Frontal cortex (tissue), 4 donors: Measurements from ENCODE around the gene SEZ6L. TPM values are rescaled to one million over a fixed set of nuclear protein-coding genes. Genes with fewer than 3 reads are reported as not detected.

Experiments used
- DNase-seq, 2 donors: peaks; one replicate each; pipeline ENCODE4 v3.0.0; 2012; ENCODE audit warnings: low spot score in 2 of 2
- FAIRE-seq: peaks from 2 replicates; lab custom pipeline; 2012; peaks lifted over from hg19 to GRCh38; lab: Jason Lieb, UNC
- total RNA-seq: library from RNA; depleted of rRNA; stranded (reverse); fragments of >200 nt; gene quantifications from one replicate; pipeline ENCODE4 v1.2.3, GENCODE V29; 2014
- donor health status: control.
- donor health status: control.
- donor health status: control.

Gene SEZ6L
- total RNA-seq, 1 donor from 2014 or later = 51.8 TPM

DNA sequence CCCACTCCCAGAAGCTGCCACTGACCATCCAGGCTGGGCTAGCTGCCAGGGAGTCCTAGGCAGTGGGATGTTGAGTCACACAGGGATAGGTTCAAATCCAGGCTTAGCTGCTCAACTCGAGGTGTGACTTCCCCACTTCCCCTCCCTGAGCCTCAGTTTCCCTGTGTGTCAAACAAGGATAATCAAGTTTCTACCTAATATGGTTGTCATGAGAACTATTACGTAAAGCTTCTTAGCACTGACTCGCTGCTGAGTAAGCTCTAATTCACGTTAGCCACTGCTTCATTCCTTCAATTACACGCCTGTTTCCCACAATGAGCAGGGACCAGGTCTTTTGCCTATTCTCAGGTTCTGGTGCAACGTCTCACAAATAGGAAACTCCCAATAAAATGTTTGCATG, 67.7 kb downstream of the SEZ6L start:
- DNase-seq (no peak), FAIRE-seq (no peak)

DNA sequence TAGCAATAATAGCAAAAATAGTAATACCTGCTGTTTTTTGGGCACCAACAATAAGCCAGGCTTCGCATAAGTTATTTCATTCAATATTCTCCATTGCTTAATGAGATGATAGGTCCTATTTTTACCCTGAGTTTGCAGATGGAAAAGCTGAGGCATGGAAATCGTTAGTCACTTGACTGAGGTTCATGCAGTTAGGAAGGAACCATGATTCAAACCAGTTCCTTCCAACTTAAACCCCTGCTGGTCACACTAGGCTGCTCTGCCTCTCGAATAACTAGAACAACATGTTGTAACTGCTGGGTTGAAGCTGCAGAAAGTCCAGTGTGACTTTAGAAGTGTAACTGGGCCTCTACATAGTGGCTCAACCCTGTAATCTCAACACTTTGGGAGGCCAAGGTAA, 69.3 kb downstream of the SEZ6L start:
- no peak for FAIRE-seq
- DNase-seq = no peak

DNA sequence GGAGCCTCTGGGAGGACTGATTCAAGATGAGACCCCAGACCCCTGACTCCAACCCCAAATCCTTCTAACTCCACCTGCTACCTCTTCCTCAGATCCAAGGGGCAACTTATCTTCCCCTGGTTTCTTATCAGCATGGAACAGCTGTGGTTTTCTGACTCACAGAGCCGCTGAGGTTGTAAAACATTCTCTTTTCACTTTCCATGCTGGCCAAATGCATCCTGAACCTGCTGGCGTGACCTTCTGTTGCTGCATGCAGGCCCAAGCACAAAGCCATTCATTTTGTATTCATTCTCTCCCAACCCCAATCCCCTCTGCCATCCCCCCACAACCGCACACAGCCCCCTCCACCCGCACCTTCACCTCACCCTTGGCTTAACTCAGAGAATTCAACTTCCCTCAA, 70.3 kb downstream of the SEZ6L start:
- FAIRE-seq = no peak
- DNase-seq = no peak

- no peak for DNase-seq
Observed at GRCh38 chr22:26241361-26241760, 72.1 kb downstream of the SEZ6L start.

GRCh38 chr22:26245001-26245400, 75.7 kb downstream of the SEZ6L start:
- DNase-seq = no peak
- no peak for FAIRE-seq

More at GRCh38 chr22:26241361-26241760, 72.1 kb downstream of the SEZ6L start:
- no peak for FAIRE-seq

DNA sequence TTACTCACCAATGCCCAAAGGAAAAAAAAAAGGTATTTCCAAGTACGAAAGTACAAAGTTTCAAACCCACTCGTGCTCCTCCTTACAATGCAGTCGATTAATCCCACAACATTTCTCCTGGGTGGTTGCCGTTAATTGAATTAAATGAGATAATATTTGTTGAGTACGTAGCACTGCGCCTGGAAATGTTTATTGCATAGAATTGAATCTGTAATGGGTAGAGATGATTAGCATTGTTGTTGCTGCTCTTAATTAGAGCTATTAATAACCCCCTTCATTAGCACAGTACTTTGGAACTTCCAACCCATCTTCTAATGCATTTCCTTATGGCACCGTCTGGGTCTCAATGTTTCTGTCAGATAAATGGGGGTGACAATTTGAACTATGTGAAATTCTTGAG, 77.3 kb downstream of the SEZ6L start:
- no peak for DNase-seq
- FAIRE-seq = no peak

DNA sequence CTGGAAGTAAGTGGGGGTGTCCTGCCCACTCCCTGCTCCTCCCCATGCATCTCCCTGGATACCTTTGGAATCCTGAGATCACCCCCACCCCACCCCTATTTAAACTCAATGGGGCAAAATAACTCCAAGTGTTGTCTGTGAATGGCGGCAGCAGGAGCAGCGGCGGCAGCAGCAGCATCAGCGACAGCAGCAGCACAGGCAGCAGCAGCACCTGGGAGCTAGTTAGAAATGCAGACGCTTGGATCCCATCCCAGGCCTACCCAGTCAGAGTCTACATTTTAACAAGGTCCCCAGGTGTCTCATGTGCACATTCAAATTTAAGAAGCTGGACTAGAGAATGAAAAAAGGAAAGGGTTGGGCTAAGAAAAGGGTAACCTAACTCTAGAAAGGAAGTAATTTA, 82.6 kb downstream of the SEZ6L start:
- FAIRE-seq (no peak), DNase-seq (no peak)

DNA sequence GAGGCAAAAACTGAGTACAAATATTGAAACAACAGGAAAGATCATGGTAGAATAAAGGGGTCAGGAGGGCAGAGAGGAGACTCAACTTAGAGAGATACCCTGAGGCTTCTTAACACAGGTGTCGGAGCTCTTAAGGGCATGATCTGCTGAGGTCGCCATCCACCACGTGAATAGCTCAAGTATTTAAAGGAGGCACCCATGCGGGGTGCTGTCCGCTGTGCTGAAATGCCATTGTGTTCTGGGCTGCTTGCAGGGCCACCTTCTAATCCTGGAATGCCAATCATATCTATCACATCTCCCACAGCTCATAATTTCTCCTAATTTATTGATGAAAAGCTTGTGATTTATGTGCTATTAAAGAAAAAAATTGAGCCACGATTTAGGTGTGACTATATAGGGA, 90.2 kb downstream of the SEZ6L start:
- FAIRE-seq (no peak), DNase-seq (no peak)

GRCh38 chr22:26264162-26264561, 94.9 kb downstream of the SEZ6L start:
- FAIRE-seq (no peak), DNase-seq (no peak)

GRCh38 chr22:26265281-26265680, 96.0 kb downstream of the SEZ6L start:
- FAIRE-seq (no peak), DNase-seq (no peak)

DNA sequence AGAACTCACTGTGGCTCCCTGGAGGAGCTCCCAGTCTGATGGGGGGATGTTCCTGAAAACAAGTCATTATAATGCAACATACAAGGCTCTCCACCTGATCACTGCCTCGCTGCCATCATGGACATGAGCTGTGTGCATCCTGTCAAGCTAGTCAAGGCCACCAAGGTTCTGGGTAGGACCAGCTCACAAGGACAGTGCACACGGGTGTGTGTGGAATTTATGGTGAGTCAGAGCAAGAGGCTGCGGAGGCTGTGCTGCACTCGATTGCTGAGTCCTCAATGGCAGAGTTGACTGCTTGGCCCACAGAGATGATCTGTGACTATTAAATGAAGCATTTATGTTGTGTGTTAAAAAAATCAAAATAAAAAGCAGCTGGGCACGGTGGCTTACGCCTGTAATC, 96.6 kb downstream of the SEZ6L start:
- FAIRE-seq (no peak), DNase-seq (no peak)

- FAIRE-seq = no peak
- DNase-seq = no peak
Observed at GRCh38 chr22:26267856-26268255, 98.6 kb downstream of the SEZ6L start.

DNA sequence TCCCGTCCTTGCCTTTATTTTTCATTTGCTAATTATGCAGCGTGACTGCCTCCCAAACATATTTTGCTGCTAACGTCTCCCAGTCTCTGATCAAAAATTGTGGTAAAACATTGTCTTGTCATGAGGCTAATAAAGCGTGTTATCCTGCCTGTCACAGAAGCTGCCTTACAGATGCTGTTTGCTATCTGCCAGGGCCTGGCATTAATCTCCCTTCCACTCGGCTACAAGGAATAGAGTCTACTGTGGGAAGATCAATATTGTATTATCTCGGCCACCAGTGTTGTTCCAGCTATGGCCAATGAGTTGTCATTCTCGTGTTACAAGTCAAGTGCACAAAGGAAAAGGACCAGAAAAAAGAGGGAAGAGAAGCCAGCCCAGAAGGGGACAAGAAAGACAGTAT, 100.3 kb downstream of the SEZ6L start:
- FAIRE-seq = no peak
- no peak for DNase-seq

DNA sequence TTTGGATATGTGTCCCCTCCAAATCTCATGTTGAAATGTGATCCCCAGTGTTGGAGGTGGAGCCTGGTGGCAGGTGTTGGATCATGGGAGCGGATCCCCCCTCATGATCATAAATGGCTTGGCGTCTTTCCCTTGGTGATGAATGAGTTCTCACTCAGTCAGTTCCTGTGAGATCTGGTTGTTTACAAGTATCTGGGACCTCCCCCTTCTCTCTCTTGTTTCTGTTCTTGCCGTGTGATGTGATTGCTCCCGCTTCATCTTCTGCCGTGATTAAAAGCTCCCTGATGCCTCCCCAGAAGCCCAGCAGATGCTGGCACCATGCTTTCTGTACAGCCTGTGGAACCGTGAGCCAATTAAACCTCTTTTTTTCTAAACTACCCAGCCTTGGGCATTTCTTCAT, 102.2 kb downstream of the SEZ6L start:
- DNase-seq = no peak
- no peak for FAIRE-seq

DNA sequence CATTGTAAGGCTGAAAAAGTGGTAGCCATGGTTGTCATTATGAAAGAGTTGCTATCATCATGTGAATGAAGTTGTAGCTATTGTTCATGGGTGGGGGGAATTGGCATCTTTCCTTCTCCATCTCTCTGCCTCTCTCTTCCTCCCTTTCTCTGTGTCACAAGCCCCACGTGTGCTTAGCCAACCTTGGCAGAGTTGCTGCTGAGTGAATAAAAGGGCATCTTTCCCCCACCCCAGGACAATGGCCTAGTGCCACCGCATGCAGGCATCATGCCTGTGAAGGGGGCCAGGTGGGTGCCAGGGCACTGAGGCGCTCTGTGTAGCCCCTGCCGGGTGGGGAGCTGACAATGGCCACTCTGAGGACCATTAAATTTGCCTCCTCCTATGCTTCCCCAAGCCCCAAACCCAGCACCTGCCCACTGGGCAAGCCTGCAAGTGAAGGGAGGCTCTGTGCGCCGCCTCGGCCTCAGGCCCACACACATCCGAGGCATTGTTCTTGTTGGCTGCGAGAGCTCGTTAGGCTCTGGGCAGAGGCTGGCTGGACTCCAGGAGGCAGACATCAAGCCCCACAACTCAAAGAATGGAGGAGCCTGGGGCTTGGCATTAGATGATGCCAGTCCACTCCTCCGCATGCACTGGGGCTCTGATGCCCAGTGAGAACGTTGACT, 103.9 kb downstream of the SEZ6L start:
- DNase-seq = peak; percentile 24 to 40
- no peak for FAIRE-seq

DNA sequence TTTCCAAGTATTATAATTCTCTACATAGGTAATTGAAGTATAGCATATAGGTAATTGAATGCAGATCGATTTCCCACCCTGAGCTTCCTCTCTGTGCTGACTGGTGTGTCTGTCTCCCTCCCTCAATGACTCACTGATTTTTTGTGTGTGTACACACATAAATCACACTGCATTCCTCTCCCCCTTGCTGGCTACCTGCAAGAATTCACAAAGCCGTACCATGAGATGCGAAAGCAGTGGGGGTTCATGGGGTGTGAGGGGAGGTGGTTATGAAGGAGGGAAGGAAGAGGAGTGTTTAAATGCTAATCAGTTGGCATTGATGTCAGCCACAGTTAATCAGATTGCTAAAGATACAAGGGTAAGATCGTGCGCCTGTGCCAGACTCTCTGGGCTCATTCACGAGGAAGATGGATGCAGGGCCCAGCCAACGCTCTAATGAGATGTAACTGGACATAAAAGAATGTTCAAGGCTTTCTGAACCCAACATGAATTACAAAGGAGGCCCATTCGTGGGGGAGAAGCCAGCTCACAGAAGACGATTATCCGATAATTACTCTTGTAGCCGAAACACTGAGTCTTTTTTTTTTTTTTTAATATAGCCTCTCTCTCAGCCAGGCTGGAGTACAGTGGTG, 107.4 kb downstream of the SEZ6L start:
- no peak for DNase-seq
- no peak for FAIRE-seq

- DNase-seq (no peak), FAIRE-seq (no peak)
Observed at GRCh38 chr22:26281941-26282340, 112.7 kb downstream of the SEZ6L start.

DNA sequence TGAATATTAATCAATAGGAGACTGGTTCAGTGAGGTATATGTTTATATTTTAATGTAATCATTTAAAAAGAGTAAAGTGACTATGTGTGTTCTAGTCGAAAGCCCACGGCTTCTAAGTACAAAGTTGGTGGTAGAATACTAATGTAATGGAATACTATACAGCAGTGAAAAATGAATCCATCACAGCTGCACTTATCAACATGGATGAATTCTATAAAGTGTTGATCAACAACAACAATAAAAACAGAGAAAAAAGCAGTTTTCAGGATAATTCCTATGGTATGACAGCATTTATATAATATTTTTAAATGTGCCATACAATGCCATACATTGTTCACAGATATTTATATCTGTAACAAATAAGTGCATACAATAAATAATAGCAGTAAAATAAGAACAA, 114.1 kb downstream of the SEZ6L start:
- FAIRE-seq (no peak), DNase-seq (no peak)

GRCh38 chr22:26285632-26286031, 116.4 kb downstream of the SEZ6L start:
- no peak for DNase-seq
- FAIRE-seq = no peak

DNA sequence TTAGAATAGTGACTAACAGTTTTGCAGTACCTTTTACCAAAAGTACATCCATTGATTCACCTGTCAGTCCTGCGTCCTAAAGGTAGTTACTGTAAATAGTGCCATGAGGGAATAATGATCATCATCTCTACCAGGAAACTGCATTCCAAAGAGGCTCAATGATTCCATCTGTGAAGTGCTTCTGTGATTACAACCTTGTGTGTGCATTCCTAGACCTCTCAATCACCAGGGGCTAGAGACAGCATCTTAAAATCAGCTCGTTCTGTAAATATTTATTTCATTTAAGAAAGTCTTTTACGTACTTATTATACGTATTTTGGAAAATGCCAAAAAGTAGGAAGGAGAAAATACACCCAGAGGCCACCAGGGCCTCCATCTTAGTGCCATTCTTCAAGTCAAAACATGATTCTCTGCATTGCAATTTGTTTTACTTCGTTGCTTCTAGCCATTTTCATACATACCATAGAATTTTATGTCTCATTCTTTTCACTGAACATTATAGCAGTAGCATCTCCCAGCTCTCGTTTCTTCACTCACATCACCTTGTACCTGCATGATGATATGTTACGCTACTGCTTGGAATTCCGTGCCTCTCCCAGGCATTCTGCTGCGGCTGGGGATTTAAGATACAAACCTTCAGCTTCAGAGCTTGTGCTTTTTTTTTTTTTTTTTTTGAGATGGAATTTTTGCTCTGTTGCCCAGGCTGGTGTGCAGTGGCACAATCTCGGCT, 117.0 kb downstream of the SEZ6L start:
- FAIRE-seq (no peak), DNase-seq (no peak)
